ENCODE results near the gene SLC18B1.

DNA sequence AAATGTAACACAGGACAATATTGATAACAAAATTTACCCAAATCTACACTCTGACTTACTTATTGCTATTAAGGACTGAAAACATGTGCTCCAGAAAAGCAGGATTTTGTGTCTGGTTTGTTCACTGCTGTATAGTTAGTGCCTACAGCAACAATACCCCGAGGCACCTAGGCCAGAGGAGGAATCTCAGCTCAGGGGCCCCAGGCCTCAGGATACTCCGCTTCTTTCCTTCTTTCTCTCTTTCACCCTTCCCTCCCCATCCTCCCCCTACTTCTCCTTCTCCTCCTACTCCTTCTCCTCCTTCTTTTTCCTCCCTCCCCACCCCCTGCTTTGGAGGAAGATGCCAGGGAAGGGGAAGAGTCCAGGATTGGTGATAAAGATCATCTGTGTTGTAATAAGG, 39.7 kb downstream of the SLC18B1 start:
- TF ChIP-seq, protein P1, sequence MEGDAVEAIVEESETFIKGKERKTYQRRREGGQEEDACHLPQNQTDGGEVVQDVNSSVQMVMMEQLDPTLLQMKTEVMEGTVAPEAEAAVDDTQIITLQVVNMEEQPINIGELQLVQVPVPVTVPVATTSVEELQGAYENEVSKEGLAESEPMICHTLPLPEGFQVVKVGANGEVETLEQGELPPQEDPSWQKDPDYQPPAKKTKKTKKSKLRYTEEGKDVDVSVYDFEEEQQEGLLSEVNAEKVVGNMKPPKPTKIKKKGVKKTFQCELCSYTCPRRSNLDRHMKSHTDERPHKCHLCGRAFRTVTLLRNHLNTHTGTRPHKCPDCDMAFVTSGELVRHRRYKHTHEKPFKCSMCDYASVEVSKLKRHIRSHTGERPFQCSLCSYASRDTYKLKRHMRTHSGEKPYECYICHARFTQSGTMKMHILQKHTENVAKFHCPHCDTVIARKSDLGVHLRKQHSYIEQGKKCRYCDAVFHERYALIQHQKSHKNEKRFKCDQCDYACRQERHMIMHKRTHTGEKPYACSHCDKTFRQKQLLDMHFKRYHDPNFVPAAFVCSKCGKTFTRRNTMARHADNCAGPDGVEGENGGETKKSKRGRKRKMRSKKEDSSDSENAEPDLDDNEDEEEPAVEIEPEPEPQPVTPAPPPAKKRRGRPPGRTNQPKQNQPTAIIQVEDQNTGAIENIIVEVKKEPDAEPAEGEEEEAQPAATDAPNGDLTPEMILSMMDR (conservative IDR thresholded peaks at IDR 0.05) = no peak
- TF ChIP-seq ZFX (IDR thresholded peaks at IDR 0.05) = no peak

Data from C4-2B (cell line).